SU-DHL-6 (cell line): Measurements from ENCODE around the gene SLC51A.

ENCODE experiments used
- EZH2phosphoT487 ChIP-seq: fragments of 200-600 bp; sonication (generic), shearing (Covaris generic); conservative IDR thresholded peaks from 2 replicates; pipeline ENCODE4 v1.6.1; 2018; ENCODE audit warnings: mild to moderate bottlenecking, antibody characterized with exemption, low read length, moderate library complexity, mixed read lengths
- TF ChIP-seq, protein P1 (sequence below): fragments of 200-600 bp; sonication (generic); IDR thresholded peaks from one replicate; pipeline ENCODE4 v1.5.1; 2017; ENCODE audit warnings: antibody characterized with exemption, mild to moderate bottlenecking, low read length, moderate library complexity; ENCODE audit not compliant: insufficient read depth, poor library complexity, severe bottlenecking

GRCh38 chr3:196193736-196194541 is 22.4 kb upstream of the SLC51A start:
- TF ChIP-seq, protein P1, sequence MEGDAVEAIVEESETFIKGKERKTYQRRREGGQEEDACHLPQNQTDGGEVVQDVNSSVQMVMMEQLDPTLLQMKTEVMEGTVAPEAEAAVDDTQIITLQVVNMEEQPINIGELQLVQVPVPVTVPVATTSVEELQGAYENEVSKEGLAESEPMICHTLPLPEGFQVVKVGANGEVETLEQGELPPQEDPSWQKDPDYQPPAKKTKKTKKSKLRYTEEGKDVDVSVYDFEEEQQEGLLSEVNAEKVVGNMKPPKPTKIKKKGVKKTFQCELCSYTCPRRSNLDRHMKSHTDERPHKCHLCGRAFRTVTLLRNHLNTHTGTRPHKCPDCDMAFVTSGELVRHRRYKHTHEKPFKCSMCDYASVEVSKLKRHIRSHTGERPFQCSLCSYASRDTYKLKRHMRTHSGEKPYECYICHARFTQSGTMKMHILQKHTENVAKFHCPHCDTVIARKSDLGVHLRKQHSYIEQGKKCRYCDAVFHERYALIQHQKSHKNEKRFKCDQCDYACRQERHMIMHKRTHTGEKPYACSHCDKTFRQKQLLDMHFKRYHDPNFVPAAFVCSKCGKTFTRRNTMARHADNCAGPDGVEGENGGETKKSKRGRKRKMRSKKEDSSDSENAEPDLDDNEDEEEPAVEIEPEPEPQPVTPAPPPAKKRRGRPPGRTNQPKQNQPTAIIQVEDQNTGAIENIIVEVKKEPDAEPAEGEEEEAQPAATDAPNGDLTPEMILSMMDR = no peak
- no peak for TF ChIP-seq EZH2phosphoT487
